ENCODE measurements around the gene APBA1. TPM values are rescaled to one million over a fixed set of nuclear protein-coding genes. Genes with fewer than 3 reads are reported as not detected.

The APBA1 gene
- total and polyA plus RNA-seq, 2 donors (not counting 3 experiments of a cell fraction or from before 2014, with no cell fraction given) = 6.1 to 11.3 TPM

- intact Hi-C loops (cut with micrococcal nuclease) (no loop called here), dilution Hi-C loops (cut with MboI; ENCODE audit: extremely low pct_ligation_motif_present, low sequenced_read_pairs) (no loop called here)
- Histone ChIP-seq H3K4me3 (replicated peaks in 1 of 3; ENCODE audit: insufficient read depth in 1 of 3, low read depth in 1 of 3, low read length in 3 of 3) (no peak overlapping the region), H2AFZ (ENCODE audit: low read depth, low read length) (no peak overlapping the region), H3K9ac (replicated peaks; ENCODE audit: extremely low read depth, insufficient read depth, low read length) (no peak overlapping the region), H3K4me1 (ENCODE audit: control insufficient read depth, extremely low read depth, insufficient read depth, low read length) (no peaks in the 10 kb centered on the region), H3K79me2 (ENCODE audit: control insufficient read depth, insufficient read depth, low read length) (no peaks in the 10 kb centered on the region), H3K27ac (ENCODE audit: insufficient read depth, low read depth, low read length) (no peak overlapping the region), H3K36me3 (ENCODE audit: control insufficient read depth in 2 of 2, extremely low read depth in 1 of 2, insufficient read depth in 2 of 2, low read length in 2 of 2) (no peaks in the 10 kb centered on the region), H3K9me1 (replicated peaks; ENCODE audit: control insufficient read depth, extremely low read depth, insufficient read depth, low read length) (no peaks in the 10 kb centered on the region), H3K27me3 (ENCODE audit: control insufficient read depth in 2 of 2, insufficient read depth in 2 of 2, low read length in 2 of 2) (peaks cover 0 to 10% of the 10 kb centered on the region in 2 experiments), H3K9me3 (replicated peaks; ENCODE audit: control insufficient read depth, insufficient read depth, low read length) (no peaks in the 10 kb centered on the region), H4K20me1 (replicated peaks; ENCODE audit: control insufficient read depth, extremely low read depth, insufficient read depth, low read length) (no peaks in the 10 kb centered on the region), H3K4me2 (ENCODE audit: insufficient read depth, low read length) (no peak overlapping the region)
- DNase-seq (ENCODE audit: low read depth, low spot score) (no peak), FAIRE-seq (no peak)
- ChIA-PET POLR2A (no interaction called here), CTCF (no interaction called here)
- BruUV-seq (replicated peaks) = no TSS peak
- no peak for TF ChIP-seq JUN (IDR thresholded peaks at IDR 0.05; ENCODE audit: borderline replicate concordance, insufficient read depth, insufficient read length, low read depth)
- TF ChIP-seq CTCF (IDR thresholded peaks at IDR 0.05; ENCODE audit: extremely low read depth in 1 of 2, insufficient read depth in 1 of 2, low read depth in 1 of 2, low read length in 2 of 2) = no peak
- no peak for TF ChIP-seq POLR2A (IDR thresholded peaks at IDR 0.05; ENCODE audit: low read depth, low read length)
- TF ChIP-seq FOS (IDR thresholded peaks at IDR 0.05; ENCODE audit: borderline replicate concordance, insufficient read depth, low read length) = no peak
- no peak for TF ChIP-seq GATA2 (IDR thresholded peaks at IDR 0.05; ENCODE audit: insufficient read depth, insufficient read length, low read depth, low read length)
- TF ChIP-seq EZH2 (IDR thresholded peaks at IDR 0.05; ENCODE audit: borderline replicate concordance, low read depth, low read length, severe bottlenecking) = no peak
- no peak for TF ChIP-seq MAX (IDR thresholded peaks at IDR 0.05; ENCODE audit: insufficient read depth, insufficient read length)
- no peak for TF ChIP-seq POLR2AphosphoS5 (IDR thresholded peaks at IDR 0.05; ENCODE audit: insufficient read depth, low read depth, low read length)
- TF ChIP-seq MYC (IDR thresholded peaks at IDR 0.05; ENCODE audit: low read depth, low read length) = no peak
Measured at GRCh38 chr9:69623276-69623675, 48.9 kb downstream of the APBA1 start.
